Lower leg skin (tissue), 4 donors: Measurements from ENCODE around the gene BCAR3. TPM values are rescaled to one million over a fixed set of nuclear protein-coding genes. Genes with fewer than 3 reads are reported as not detected.

Experiments
- DNase-seq, 2 donors: peaks; one replicate each; pipeline ENCODE4 v3.0.0-alpha.2; 2019; ENCODE audit warnings: low spot score in 2 of 2
- H3K4me3 ChIP-seq: fragments of 200-600 bp; sonication (generic); 2 replicates; pipeline ENCODE4 v1.5.1; 2017; ENCODE audit warnings: mild to moderate bottlenecking, low read depth; ENCODE audit not compliant: poor library complexity, severe bottlenecking
- POLR2A ChIP-seq, 2 donors: fragments of 450-650 bp; IDR thresholded peaks; one replicate each; pipeline ENCODE4 v1.6.1; 2016 to 2017; ENCODE audit warnings: antibody characterized with exemption in 2 of 2, mild to moderate bottlenecking in 1 of 2, moderate library complexity in 1 of 2
- WGBS, 2 donors: methylation state at CpG; one replicate each; pipeline ENCODE4 v1.1.5; 2018; 5-methylcytosine and 5-hydroxymethylcytosine counted together
- intact Hi-C: fragments of 100-400 bp; cut with DNase I; formaldehyde crosslinking; loops from one replicate; pipeline ENCODE4 v1.15.0; 2023; ENCODE audit warnings: low total_unique reads
- total RNA-seq, 4 donors: library from RNA; depleted of rRNA; stranded (reverse); fragments of >200 nt; gene quantifications; one replicate each; pipeline ENCODE4 v1.1.0, GENCODE V29; 2016
- TF ChIP-seq, protein P1 (sequence below), 3 donors: fragments of 450-650 bp; IDR thresholded peaks; one replicate each; pipeline ENCODE4 v1.5.1; 2016; ENCODE audit warnings: antibody characterized with exemption in 3 of 3, mild to moderate bottlenecking in 3 of 3, moderate library complexity in 2 of 3

BCAR3 gene
- total RNA-seq, 4 donors from 2014 or later, result 41.8 to 57.5 (median 45.8) TPM

DNA sequence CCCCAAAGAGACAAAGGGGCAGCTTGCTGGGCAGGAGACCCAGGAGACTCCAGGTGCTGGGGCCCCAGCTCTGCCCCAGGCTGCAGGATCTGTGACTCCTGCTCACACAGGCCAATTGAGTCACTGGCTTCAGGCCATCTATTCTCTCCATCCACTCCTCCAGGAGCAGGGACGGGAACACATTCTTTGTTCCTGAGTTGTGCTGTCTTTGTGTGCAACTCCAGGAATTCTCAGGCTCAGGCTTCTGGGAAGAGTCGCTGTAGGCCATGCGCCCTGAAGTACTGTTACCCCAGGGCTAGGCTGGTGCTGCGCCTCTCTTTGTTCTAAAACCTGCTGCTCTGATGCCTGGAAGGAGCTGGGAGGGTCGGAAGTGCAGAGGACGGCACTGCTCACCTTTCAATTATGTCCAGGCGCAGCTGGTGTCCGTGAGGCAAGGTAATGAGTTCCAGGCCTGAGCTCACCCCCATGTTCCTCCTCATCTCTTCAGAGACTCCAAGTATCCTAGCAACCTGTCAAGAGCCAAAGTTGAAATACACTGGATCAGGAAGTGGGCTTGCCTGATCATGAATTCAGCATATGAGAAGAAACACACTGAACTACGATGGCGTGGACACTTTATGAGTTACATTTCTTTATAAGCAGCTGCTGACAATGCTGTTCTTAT is 105.9 kb downstream of the BCAR3 start:
- no peak overlapping the region for H3K4me3 ChIP-seq
- 79 to 89% methylated on average over 10 of the region's 10 CpGs for WGBS, 2 donors
- TF ChIP-seq, protein P1, sequence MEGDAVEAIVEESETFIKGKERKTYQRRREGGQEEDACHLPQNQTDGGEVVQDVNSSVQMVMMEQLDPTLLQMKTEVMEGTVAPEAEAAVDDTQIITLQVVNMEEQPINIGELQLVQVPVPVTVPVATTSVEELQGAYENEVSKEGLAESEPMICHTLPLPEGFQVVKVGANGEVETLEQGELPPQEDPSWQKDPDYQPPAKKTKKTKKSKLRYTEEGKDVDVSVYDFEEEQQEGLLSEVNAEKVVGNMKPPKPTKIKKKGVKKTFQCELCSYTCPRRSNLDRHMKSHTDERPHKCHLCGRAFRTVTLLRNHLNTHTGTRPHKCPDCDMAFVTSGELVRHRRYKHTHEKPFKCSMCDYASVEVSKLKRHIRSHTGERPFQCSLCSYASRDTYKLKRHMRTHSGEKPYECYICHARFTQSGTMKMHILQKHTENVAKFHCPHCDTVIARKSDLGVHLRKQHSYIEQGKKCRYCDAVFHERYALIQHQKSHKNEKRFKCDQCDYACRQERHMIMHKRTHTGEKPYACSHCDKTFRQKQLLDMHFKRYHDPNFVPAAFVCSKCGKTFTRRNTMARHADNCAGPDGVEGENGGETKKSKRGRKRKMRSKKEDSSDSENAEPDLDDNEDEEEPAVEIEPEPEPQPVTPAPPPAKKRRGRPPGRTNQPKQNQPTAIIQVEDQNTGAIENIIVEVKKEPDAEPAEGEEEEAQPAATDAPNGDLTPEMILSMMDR (IDR thresholded peaks at IDR 0.05), result no peak
- no peak for TF ChIP-seq POLR2A (IDR thresholded peaks at IDR 0.05)
- intact Hi-C loops, result no loop called here
- DNase-seq, result no peak

DNA sequence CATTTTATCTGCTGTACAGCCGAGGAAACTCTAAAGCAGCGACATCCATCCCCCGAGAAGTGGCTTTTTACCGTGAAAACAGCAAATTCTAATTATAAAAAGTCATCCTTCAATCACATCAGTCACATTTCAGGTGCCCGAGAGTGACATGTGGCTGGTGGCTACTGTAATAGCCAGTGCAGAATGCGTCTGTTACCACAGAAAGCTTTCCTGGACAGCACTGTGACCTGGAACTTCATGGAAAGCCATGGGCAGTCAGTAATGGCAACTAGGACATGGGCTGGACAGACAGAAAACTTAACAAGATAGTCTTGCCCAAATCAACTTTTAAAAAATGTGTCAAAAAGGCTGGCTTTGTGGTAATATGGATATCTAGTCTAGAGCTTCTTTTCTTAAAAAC is 106.6 kb downstream of the BCAR3 start:
- no peak for DNase-seq
- H3K4me3 ChIP-seq, result no peak overlapping the region
- 94 to 96% methylated on average over 6 of the region's 6 CpGs for WGBS, 2 donors
- intact Hi-C loops, result no loop called here
- TF ChIP-seq POLR2A (IDR thresholded peaks at IDR 0.05), result no peak
- TF ChIP-seq, protein P1 (IDR thresholded peaks at IDR 0.05), result no peak

DNA sequence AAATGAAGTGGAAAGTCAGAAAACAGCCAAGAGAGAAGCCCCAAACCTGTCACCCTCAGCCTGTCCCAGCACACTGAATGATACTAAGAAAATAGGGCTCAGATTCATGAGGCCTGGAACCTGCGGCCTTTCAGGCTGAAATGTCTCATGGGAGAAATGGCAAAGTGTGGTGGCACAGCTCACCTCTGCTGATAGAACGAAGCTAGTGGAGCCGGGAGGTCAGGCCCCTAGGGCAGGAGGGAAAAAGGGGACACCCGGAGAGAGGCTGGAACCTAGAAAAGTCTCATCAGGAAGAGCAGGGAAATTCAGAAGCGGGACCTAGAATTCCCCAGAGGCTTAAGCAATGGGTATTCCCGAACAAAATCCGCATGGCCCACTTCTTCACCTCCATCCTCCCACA is 107.1 kb downstream of the BCAR3 start:
- WGBS, 2 donors, result 89% methylated on average over 7 of the region's 7 CpGs
- no peak overlapping the region for H3K4me3 ChIP-seq
- intact Hi-C loops, result no loop called here
- no peak for DNase-seq
- no peak for TF ChIP-seq POLR2A (IDR thresholded peaks at IDR 0.05)
- TF ChIP-seq, protein P1 (IDR thresholded peaks at IDR 0.05), result no peak

DNA sequence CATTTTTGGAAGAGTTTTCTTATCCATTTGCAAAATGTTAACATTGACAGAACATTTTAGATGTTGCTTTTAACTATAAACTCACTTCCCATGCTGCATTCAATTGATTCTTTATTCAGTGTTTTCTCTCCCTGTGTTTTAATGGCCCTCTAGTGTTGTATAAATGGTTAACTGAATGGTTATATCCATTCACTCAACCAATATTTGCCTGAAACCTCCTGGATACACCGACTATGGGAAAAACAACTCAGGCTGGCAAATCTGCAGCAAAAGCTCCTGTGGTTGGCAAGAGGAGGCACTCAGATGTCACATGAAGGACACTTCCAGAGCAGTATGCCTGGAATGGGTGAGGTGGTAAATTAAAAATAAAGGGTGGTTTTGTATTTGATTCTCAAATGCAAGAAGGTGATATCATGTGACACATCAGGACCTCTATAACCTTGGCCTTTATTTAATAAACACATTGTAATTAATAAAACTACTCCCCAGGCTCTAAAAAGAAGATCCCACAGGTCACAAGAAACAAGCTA is 107.6 kb downstream of the BCAR3 start:
- DNase-seq, result no peak
- TF ChIP-seq, protein P1 (IDR thresholded peaks at IDR 0.05), result no peak
- TF ChIP-seq POLR2A (IDR thresholded peaks at IDR 0.05), result no peak
- intact Hi-C loops, result no loop called here
- WGBS, 2 donors, result 38 to 54% methylated on average over 1 of the region's 1 CpG
- H3K4me3 ChIP-seq, result no peak overlapping the region

DNA sequence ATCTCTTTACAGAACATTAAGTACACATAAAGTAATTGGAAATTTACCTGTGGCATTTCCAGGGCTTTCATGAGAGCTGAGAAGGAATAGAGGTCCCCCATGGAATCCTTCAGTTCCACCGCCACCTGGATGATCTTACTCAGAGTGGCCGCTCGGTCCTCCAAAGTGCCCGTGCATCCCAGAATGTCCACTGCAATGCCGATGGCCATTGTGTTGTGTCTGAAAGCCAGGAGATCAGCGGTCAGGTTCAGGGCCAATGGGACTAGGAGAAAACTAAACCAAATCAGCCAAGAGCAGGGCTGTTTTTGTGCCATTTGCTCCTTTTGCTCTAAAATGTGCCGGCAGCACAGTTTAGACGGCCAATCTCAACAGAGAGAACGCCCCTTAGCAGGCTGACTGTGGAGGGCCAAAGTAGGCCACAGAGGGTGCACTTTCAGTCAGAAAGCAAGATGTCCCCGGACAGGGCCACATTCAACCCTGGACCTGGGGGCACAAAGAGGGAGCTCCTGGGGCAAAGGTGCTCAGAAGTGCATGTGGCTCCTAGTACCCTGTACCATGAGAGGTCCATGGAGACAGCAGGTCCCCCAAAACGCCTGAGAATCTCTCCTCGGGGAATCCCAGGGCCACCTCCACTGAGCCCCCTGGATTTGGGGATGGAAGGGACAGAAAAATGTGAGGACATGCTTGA is 109.9 kb downstream of the BCAR3 start:
- TF ChIP-seq, protein P1 (IDR thresholded peaks at IDR 0.05), result no peak
- TF ChIP-seq POLR2A (IDR thresholded peaks at IDR 0.05), result no peak
- intact Hi-C loops, result no loop called here
- WGBS, 2 donors, result 95% methylated on average over 12 of the region's 12 CpGs

More for the DNA sequence above, 109.9 kb downstream of the BCAR3 start:
- H3K4me3 ChIP-seq, result no peak overlapping the region
- no peak for DNase-seq
